Measurements from ENCODE around the gene PLXNB2. TPM values are rescaled to one million over a fixed set of nuclear protein-coding genes. Genes with fewer than 3 reads are reported as not detected.

The PLXNB2 gene
- total RNA-seq, 1 donor from 2014 or later: 346 TPM

- H3K9me3 Mint-ChIP-seq (ENCODE audit: low read depth): no peaks in the 10 kb centered on the region
- no peak overlapping the region for H3K4me3 Mint-ChIP-seq (ENCODE audit: unreplicated experiment)
- no peaks in the 10 kb centered on the region for H3K27me3 Mint-ChIP-seq (ENCODE audit: low read depth)
- TF ChIP-seq CTCF (IDR thresholded peaks at IDR 0.05): no peak
- H3K4me1 Mint-ChIP-seq (ENCODE audit: low read depth): peaks cover 6% of the 10 kb centered on the region
- peaks cover 11% of the 10 kb centered on the region for H3K36me3 Mint-ChIP-seq (ENCODE audit: low read depth)
- no peak for DNase-seq (ENCODE audit: low spot score)
- H3K27ac Mint-ChIP-seq (ENCODE audit: unreplicated experiment): peak overlapping the region; percentile 8
Observed at GRCh38 chr22:50282361-50283155, 24.9 kb downstream of the PLXNB2 start.

- H3K9me3 Mint-ChIP-seq (ENCODE audit: low read depth): no peaks in the 10 kb centered on the region
- no peak overlapping the region for H3K27ac Mint-ChIP-seq (ENCODE audit: unreplicated experiment)
- peaks cover 15% of the 10 kb centered on the region for H3K36me3 Mint-ChIP-seq (ENCODE audit: low read depth)
- DNase-seq (ENCODE audit: low spot score): no peak
- TF ChIP-seq CTCF (IDR thresholded peaks at IDR 0.05): no peak
- no peaks in the 10 kb centered on the region for H3K27me3 Mint-ChIP-seq (ENCODE audit: low read depth)
- peaks cover 6% of the 10 kb centered on the region for H3K4me1 Mint-ChIP-seq (ENCODE audit: low read depth)
- no peak overlapping the region for H3K4me3 Mint-ChIP-seq (ENCODE audit: unreplicated experiment)
Observed at GRCh38 chr22:50281957-50282356, 25.5 kb downstream of the PLXNB2 start.

- Mint-ChIP-seq H3K4me1 (ENCODE audit: low read depth) (peaks cover 6% of the 10 kb centered on the region), H3K27me3 (ENCODE audit: low read depth) (no peaks in the 10 kb centered on the region), H3K36me3 (ENCODE audit: low read depth) (peaks cover 15% of the 10 kb centered on the region), H3K27ac (ENCODE audit: unreplicated experiment) (no peak overlapping the region), H3K9me3 (ENCODE audit: low read depth) (no peaks in the 10 kb centered on the region), H3K4me3 (ENCODE audit: unreplicated experiment) (no peak overlapping the region)
- DNase-seq (ENCODE audit: low spot score): no peak
- TF ChIP-seq CTCF (IDR thresholded peaks at IDR 0.05): no peak
Observed at GRCh38 chr22:50281384-50281760, 26.1 kb downstream of the PLXNB2 start.

- TF ChIP-seq CTCF (IDR thresholded peaks at IDR 0.05): no peak
- Mint-ChIP-seq H3K27ac (ENCODE audit: unreplicated experiment) (no peak overlapping the region), H3K9me3 (ENCODE audit: low read depth) (no peaks in the 10 kb centered on the region), H3K4me1 (ENCODE audit: low read depth) (peaks cover 6% of the 10 kb centered on the region), H3K36me3 (ENCODE audit: low read depth) (peaks cover 14% of the 10 kb centered on the region), H3K27me3 (ENCODE audit: low read depth) (no peaks in the 10 kb centered on the region), H3K4me3 (ENCODE audit: unreplicated experiment) (no peak overlapping the region)
- no peak for DNase-seq (ENCODE audit: low spot score)
Observed at GRCh38 chr22:50280708-50281383, 26.6 kb downstream of the PLXNB2 start.

GRCh38 chr22:50280022-50280707, 27.3 kb downstream of the PLXNB2 start:
- Mint-ChIP-seq H3K4me1 (ENCODE audit: low read depth) (peaks cover 6% of the 10 kb centered on the region), H3K9me3 (ENCODE audit: low read depth) (no peaks in the 10 kb centered on the region), H3K4me3 (ENCODE audit: unreplicated experiment) (no peak overlapping the region), H3K27me3 (ENCODE audit: low read depth) (no peaks in the 10 kb centered on the region), H3K36me3 (ENCODE audit: low read depth) (peaks cover 16% of the 10 kb centered on the region), H3K27ac (ENCODE audit: unreplicated experiment) (no peak overlapping the region)
- no peak for TF ChIP-seq CTCF (IDR thresholded peaks at IDR 0.05)
- DNase-seq (ENCODE audit: low spot score): no peak

Data from chondrocyte (in vitro differentiated cells).